GM13976 (cell line): Measurements from ENCODE around the gene PSORS1C1.

Experiments
- DNase-seq: peaks from one replicate; pipeline ENCODE4 v3.0.0; 2012; ENCODE audit warnings: low spot score
- CTCF ChIP-seq: IDR thresholded peaks from 2 replicates; pipeline ENCODE4 v1.5.1; 2012; ENCODE audit warnings: borderline replicate concordance, mild to moderate bottlenecking; ENCODE audit not compliant: insufficient read depth; ENCODE audit errors: extremely low read depth, missing control alignments, control extremely low read depth
- in situ Hi-C: fragments of 300-500 bp; cut with MboI; formaldehyde crosslinking; loops from one replicate; pipeline ENCODE4 v1.12.0; 2022; ENCODE audit warnings: low sequenced_read_pairs, mixed read lengths, inconsistent platforms; ENCODE audit not compliant: unreplicated experiment

PSORS1C1 gene

GRCh38 chr6:31116661-31117385 lies 2.2 kb downstream of the PSORS1C1 start:
- no peak for DNase-seq
- TF ChIP-seq CTCF = no peak
- in situ Hi-C loops = no loop called here

- DNase-seq = no peak
- in situ Hi-C loops = no loop called here
- no peak for TF ChIP-seq CTCF
Observed at GRCh38 chr6:31118178-31118577, 3.6 kb downstream of the PSORS1C1 start.

- TF ChIP-seq CTCF = no peak
- in situ Hi-C loops = no loop called here
- DNase-seq = no peak
Observed at GRCh38 chr6:31120151-31120915, 5.7 kb downstream of the PSORS1C1 start, which contains the start of gene CDSN. Gene CDSN, minus strand, starts transcription at chr6:31120446. Its CDS starts 27 bp downstream, at chr6:31120419.

- in situ Hi-C loops = no loop called here
- DNase-seq = no peak
- TF ChIP-seq CTCF = no peak
Observed at GRCh38 chr6:31121131-31121790, 6.7 kb downstream of the PSORS1C1 start.

- no peak for DNase-seq
- in situ Hi-C loops = no loop called here
- no peak for TF ChIP-seq CTCF
Observed at GRCh38 chr6:31122791-31123706, 8.4 kb downstream of the PSORS1C1 start.

- in situ Hi-C loops = no loop called here
- DNase-seq = no peak
- no peak for TF ChIP-seq CTCF
Observed at GRCh38 chr6:31125162-31125561, 10.6 kb downstream of the PSORS1C1 start.
